HG03432 (cell line): ENCODE data around the gene KCNK5.
A peak's percentile ranks its signal among the peaks of the same experiment; 100 is the strongest.

Experiments used
- ATAC-seq: cut with Tn5 transposase; IDR thresholded peaks from one replicate; pipeline ENCODE4 v1.9.1; 2021; ENCODE audit warnings: mild to moderate bottlenecking, moderate library complexity; ENCODE audit not compliant: unreplicated experiment

Gene KCNK5

GRCh38 chr6:39228992-39229767, at the start of gene KCNK5:
KCNK5 (minus strand) TSS chr6:39229475; CDS start chr6:39229111, 364 bp downstream.
- peak; percentile 85 for ATAC-seq

DNA sequence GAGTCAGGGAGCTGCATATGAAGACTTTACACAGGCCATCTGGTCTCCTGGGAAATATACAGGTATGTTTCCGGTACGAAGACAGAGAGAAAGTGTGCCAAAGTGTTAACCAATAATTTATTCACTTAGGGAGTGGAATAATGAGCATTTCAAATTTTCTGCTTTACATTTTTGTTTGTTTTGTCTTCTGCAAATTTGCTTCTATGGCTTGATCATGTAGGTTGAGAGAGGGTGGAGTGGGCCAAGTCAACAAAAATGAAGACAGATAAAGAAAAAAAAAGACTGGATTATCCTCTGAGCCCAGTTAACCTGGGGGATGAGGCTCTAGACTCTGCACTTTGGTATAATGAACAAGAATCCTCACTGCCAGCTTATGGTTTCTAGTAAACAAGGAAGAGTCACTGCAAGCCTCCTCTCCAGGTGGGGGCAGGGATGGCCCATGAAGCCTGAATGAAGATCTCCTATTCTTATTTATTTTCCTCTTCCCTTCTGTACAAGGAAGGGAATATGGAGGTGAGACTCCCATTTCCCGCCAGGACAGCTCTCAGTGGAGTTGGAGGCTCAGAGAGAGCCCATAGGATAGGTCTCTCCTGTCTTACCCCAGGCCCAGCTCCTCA, 47.2 kb upstream of the KCNK5 start:
- no peak for ATAC-seq

DNA sequence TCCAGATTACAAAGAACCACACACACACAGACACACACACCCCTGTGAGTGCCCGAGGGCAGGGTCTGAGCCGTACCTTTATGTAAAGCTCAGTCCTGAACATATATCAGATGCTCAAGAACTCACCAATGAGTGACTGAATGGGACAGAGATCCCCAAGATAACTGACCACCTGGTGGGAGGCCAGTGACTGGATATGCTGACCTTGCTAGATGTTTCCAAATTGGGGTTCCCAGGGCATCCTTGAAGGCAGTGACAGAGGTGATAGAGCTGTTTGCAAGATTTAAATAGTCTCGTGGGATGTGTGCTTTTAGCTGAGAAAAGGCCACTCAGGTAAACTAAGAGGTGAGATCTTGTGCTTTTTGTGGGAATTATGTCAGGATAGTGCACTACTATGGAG, 45.6 kb upstream of the KCNK5 start:
- ATAC-seq: no peak

DNA sequence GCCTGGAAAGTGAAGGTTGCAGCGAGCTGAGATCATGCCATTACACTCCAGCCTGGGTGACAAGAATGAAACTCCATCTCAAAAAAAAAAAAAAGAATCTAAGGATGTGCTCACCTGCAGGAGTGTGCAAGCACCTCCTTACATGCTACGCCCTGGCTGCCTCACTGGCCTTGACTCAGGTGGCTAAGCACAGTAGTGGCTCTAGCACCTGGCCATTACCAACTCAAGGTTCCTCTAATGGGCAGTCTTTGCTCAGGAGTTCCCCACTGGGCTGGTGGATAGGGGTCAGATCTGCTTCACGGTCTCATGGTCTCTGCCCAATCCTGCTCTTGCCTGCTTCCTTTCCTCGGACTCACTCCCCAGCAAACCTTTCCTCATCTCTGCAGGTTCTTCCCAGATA, 45.2 kb upstream of the KCNK5 start:
- ATAC-seq: no peak

- ATAC-seq: no peak
Observed at GRCh38 chr6:39273406-39273821, 44.1 kb upstream of the KCNK5 start.

GRCh38 chr6:39269961-39270360, 40.7 kb upstream of the KCNK5 start:
- no peak for ATAC-seq

DNA sequence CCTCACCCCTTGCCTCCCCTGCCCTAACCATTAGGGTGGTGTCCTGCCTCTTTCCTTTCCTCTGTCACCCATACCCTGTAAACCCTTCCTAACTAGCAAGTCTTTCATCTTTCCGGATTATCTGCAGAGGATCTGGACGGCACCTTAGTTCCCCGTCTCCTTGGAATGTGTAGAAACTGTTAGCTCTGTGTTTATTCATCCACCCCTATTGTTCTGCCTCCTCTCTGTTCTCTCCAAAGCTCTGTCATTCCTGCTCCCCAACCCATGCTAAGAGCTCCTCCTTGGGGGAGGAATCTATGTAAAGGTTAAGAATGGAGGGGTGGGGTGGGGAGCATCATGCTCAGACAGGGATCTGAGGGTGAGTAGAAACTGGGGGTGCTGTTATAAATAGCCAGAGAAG, 39.4 kb upstream of the KCNK5 start:
- no peak for ATAC-seq

GRCh38 chr6:39268171-39268570, 38.9 kb upstream of the KCNK5 start:
- no peak for ATAC-seq

GRCh38 chr6:39266782-39267355, 37.6 kb upstream of the KCNK5 start:
- no peak for ATAC-seq

DNA sequence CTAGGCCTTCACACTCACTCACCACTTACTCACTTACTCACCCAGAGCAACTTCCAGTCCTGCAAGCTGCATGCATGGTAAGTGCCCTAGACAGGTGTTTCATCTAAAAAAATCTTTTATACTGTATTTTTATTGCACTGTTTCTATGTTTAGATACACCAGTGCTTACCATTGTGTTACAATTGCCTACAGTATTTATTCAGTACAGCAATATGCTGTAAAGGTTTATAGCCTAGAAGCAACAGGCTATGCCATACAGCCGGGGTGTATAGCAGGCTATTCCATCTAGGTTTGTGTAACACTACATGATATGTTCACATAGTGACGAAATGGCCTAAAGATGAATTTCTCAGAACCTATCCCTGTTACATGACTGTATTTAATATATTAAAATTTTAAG, 37.1 kb upstream of the KCNK5 start:
- no peak for ATAC-seq

DNA sequence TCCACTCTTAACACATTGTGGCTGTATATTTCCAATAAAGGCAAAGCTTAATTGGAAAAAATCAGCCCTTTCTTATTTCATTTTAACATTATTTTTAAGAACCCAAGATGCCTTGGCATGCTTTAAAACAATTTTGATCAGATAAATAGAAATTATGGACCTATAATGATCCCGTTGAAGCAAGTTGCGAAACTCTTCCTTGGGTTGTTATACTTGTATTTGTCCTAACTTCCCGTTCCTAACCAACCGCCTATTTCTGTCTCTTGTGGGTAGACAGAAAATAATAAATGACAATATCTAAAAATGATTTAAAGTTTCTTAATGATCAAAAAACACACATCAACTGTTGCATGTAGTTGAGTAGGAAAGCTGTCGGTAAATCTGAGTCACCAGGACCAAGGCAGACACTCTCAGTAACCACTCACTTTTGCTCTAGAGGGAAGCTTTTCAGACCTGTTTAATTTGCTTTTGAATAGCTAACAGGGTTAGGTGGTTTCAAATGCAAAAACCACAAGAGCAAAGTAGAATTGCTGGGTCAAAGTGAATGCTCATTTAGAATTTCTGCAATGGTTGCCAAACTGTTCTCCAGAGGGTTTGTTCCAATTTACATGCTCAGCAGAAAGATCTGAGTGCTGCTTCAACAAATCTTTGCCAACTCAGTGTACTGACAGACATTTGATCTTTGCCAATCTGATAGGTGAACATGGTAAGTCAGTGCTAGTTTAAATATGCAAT, 34.2 kb upstream of the KCNK5 start:
- ATAC-seq: no peak

GRCh38 chr6:39261751-39262150, 32.5 kb upstream of the KCNK5 start:
- ATAC-seq: no peak

GRCh38 chr6:39260953-39261352, 31.7 kb upstream of the KCNK5 start:
- no peak for ATAC-seq

DNA sequence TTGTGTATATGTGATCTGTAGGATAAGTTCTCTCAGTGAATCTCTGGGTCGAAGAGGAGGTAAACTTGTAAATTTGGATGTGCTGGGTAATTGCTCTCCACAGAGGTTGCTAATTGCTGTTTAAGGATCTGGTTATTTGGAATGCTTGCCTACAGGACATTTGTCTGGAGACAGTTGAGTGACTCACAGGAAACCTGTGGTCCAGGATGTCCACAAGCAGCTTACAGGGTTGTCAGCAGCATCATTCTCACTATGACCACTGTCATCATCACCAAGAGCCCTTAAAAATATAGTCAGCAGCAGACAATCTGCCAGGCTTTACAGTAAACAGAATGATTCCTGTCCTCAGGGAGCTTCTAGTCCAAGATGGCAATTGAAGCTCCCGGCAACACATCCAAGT, 31.2 kb upstream of the KCNK5 start:
- ATAC-seq: no peak

- no peak for ATAC-seq
Observed at GRCh38 chr6:39256294-39256940, 27.1 kb upstream of the KCNK5 start.

GRCh38 chr6:39254999-39255535, 25.8 kb upstream of the KCNK5 start:
- ATAC-seq: no peak

- no peak for ATAC-seq
Observed at GRCh38 chr6:39251406-39251805, 22.1 kb upstream of the KCNK5 start.

DNA sequence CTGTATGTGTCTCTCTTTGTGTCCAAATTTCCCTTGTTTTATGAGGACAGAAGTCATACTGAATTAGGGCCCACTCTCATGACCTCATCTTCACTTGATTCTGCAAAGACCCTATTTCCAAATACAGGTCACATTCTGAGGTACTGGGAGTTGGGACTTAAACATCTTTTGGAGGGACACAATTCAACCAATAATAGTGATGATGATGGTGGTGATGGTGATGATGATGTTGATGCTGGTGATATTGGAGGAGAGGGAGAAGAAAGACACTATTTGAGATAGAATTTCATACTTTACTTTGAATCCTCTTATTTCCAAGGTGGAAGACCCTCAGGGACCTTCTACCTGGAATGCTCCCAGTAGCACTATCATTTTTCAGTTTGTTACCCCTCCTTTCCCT, 21.2 kb upstream of the KCNK5 start:
- no peak for ATAC-seq

DNA sequence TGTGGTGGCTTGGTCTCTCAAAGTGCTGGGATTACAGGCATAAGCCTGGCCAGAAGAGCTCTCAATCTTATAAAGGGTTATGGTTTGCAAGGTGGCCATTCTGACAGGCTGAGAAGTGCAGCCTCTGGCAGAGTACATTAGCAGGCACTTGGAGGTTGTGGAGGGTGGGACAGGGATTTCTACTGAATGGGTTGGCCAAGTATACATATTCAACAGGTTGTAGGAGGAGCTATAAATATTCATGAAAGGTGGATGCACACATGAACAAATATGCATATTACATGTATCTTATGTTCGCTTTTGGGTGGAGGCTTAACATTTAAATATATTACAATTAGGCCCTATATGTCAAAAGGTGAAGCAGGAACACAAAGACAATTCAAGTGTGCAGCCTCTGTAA, 20.0 kb upstream of the KCNK5 start:
- ATAC-seq: no peak

GRCh38 chr6:39247667-39248194, 18.5 kb upstream of the KCNK5 start:
- no peak for ATAC-seq

DNA sequence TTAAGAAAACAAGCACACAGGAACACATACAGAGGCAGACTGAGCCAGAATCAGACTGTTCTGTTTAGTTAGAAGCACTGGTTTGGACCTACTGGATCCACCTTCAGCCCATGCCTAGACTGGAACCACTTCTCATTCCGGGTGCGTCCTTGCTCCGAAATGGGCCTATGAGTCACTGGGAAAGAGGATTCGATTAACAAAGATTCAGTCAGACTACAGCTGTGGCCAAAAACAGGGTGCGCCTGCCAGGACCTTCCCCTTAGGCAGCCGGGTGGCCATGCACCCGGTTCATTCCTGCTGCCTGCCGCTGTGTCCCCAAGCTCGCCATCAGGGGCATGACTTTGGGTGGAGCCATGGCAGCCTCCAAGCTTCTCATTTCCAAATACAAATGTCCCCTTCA, 14.5 kb upstream of the KCNK5 start:
- ATAC-seq: no peak
